ENCODE results near the gene DIS3L2.
"Not testable (repeated sequence)": the region's sequence is repeated elsewhere in the genome, so short reads cannot be mapped to it uniquely, and the experiment has no call there.

DIS3L2 gene

GRCh38 chr2:232132181-232132580 is 170.7 kb downstream of the DIS3L2 start:
- DNase-seq = no peak

GRCh38 chr2:232133078-232133477 is 171.6 kb downstream of the DIS3L2 start:
- no peak for DNase-seq

- no peak for DNase-seq
These were observed 173.4 kb downstream of the DIS3L2 start for GRCh38 chr2:232134939-232135338.

GRCh38 chr2:232137356-232138147 is 176.0 kb downstream of the DIS3L2 start:
- no peak for DNase-seq

- DNase-seq = no peak
These were observed 176.9 kb downstream of the DIS3L2 start for GRCh38 chr2:232138441-232138840.

GRCh38 chr2:232139171-232139594 is 177.7 kb downstream of the DIS3L2 start:
- no peak for DNase-seq

- DNase-seq = no peak
These were observed 178.5 kb downstream of the DIS3L2 start for GRCh38 chr2:232139786-232140562.

- DNase-seq = no peak
These were observed 180.1 kb downstream of the DIS3L2 start for GRCh38 chr2:232141591-232141990.

- DNase-seq = no peak
These were observed 180.5 kb downstream of the DIS3L2 start for GRCh38 chr2:232142049-232142448.

- no peak for DNase-seq
These were observed 181.0 kb downstream of the DIS3L2 start for GRCh38 chr2:232142502-232142901.

GRCh38 chr2:232146294-232146693 is 184.8 kb downstream of the DIS3L2 start:
- DNase-seq = no peak

GRCh38 chr2:232147440-232148077 is 186.0 kb downstream of the DIS3L2 start:
- no peak for DNase-seq

- no peak for DNase-seq
These were observed 200.7 kb downstream of the DIS3L2 start for GRCh38 chr2:232162187-232162586.

GRCh38 chr2:232170396-232170795 is 208.9 kb downstream of the DIS3L2 start:
- DNase-seq = no peak

- no peak for DNase-seq
These were observed 213.1 kb downstream of the DIS3L2 start for GRCh38 chr2:232174662-232175061.

- DNase-seq = not testable (repeated sequence)
These were observed 215.1 kb downstream of the DIS3L2 start for GRCh38 chr2:232176587-232176986.

GRCh38 chr2:232183279-232183678 is 221.8 kb downstream of the DIS3L2 start:
- no peak for DNase-seq

GRCh38 chr2:232184346-232184745 is 222.8 kb downstream of the DIS3L2 start:
- no peak for DNase-seq

- DNase-seq = no peak
These were observed 229.3 kb downstream of the DIS3L2 start for GRCh38 chr2:232190796-232191195.

- no peak for DNase-seq
These were observed 234.0 kb downstream of the DIS3L2 start for GRCh38 chr2:232195487-232195886.

- no peak for DNase-seq
These were observed 235.3 kb downstream of the DIS3L2 start for GRCh38 chr2:232196802-232197201.

GRCh38 chr2:232200195-232200594 is 238.7 kb downstream of the DIS3L2 start:
- DNase-seq = no peak

- DNase-seq = no peak
These were observed 241.8 kb downstream of the DIS3L2 start for GRCh38 chr2:232203166-232203891.

All from NCI-H1930 (cell line).